GM21360 (cell line): Measurements from ENCODE around the gene MLPH.

Experiments used
- ATAC-seq: cut with Tn5 transposase; IDR thresholded peaks from one replicate; pipeline ENCODE4 v1.9.1; 2021; ENCODE audit warnings: mild to moderate bottlenecking, moderate library complexity; ENCODE audit not compliant: unreplicated experiment

The MLPH gene

GRCh38 chr2:237495521-237496117 lies 8.6 kb downstream of the MLPH start:
- ATAC-seq: no peak

- no peak for ATAC-seq
These were observed 9.4 kb downstream of the MLPH start for GRCh38 chr2:237496428-237496827.

- no peak for ATAC-seq
These were observed 10.2 kb downstream of the MLPH start for GRCh38 chr2:237497009-237497837.

GRCh38 chr2:237497838-237498186 lies 10.8 kb downstream of the MLPH start:
- no peak for ATAC-seq

- no peak for ATAC-seq
These were observed 11.3 kb downstream of the MLPH start for GRCh38 chr2:237498341-237498740.

GRCh38 chr2:237500681-237501424 lies 13.8 kb downstream of the MLPH start:
- no peak for ATAC-seq

GRCh38 chr2:237501892-237502513 lies 15.0 kb downstream of the MLPH start:
- no peak for ATAC-seq

GRCh38 chr2:237503201-237503600 lies 16.1 kb downstream of the MLPH start:
- no peak for ATAC-seq

GRCh38 chr2:237505188-237505939 lies 18.3 kb downstream of the MLPH start:
- no peak for ATAC-seq

GRCh38 chr2:237507512-237507911 lies 20.5 kb downstream of the MLPH start:
- no peak for ATAC-seq

- ATAC-seq: no peak
These were observed 21.3 kb downstream of the MLPH start for GRCh38 chr2:237508361-237508760.

GRCh38 chr2:237509151-237509550 lies 22.1 kb downstream of the MLPH start:
- no peak for ATAC-seq

GRCh38 chr2:237509905-237510304 lies 22.9 kb downstream of the MLPH start:
- no peak for ATAC-seq

- ATAC-seq: no peak
These were observed 23.6 kb downstream of the MLPH start for GRCh38 chr2:237510502-237511217.

- ATAC-seq: no peak
These were observed 24.4 kb downstream of the MLPH start for GRCh38 chr2:237511433-237511832.

GRCh38 chr2:237511885-237512405 lies 24.9 kb downstream of the MLPH start:
- ATAC-seq: no peak

- ATAC-seq: no peak
These were observed 25.9 kb downstream of the MLPH start for GRCh38 chr2:237512774-237513466.

- no peak for ATAC-seq
These were observed 26.6 kb downstream of the MLPH start for GRCh38 chr2:237513693-237514092.

- no peak for ATAC-seq
These were observed 27.6 kb downstream of the MLPH start for GRCh38 chr2:237514474-237515130.
